Suprapubic skin (tissue), 3 donors: ENCODE results near the gene MIGA2.

ENCODE experiments used
- EP300 ChIP-seq: sonication (generic); formaldehyde crosslinking; IDR thresholded peaks from one replicate; pipeline ENCODE4 v1.6.1; 2017; ENCODE audit warnings: antibody characterized with exemption
- TF ChIP-seq, protein P1 (sequence below), 2 donors: fragments of 200-600 bp in 1 of 2; fragments of 450-650 bp in 1 of 2; sonication (generic) in 1 of 2; IDR thresholded peaks; one replicate each; pipeline ENCODE4 v1.5.1; 2016 to 2019; ENCODE audit warnings: antibody characterized with exemption in 2 of 2, mild to moderate bottlenecking in 1 of 2, moderate library complexity in 1 of 2

DNA sequence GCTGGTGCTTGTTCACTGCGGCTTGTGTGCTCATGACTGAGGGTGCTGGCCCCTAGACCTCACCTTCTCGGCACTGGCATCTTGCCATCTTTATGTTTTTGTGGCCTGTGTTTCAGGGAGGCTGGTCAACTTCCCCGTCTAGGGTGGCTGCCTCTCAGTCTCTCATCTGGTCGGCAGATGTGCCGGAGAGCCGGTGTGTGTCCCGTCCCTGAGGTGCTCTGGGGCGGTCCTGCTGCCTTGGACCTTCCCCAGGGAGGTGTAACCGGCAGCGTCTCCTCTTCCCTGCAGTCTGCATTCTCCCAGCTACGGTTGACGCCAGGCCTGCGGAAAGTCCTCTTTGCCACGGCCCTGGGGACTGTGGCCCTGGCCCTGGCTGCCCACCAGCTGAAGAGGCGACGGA, 5.6 kb downstream of the MIGA2 start:
- TF ChIP-seq, protein P1, sequence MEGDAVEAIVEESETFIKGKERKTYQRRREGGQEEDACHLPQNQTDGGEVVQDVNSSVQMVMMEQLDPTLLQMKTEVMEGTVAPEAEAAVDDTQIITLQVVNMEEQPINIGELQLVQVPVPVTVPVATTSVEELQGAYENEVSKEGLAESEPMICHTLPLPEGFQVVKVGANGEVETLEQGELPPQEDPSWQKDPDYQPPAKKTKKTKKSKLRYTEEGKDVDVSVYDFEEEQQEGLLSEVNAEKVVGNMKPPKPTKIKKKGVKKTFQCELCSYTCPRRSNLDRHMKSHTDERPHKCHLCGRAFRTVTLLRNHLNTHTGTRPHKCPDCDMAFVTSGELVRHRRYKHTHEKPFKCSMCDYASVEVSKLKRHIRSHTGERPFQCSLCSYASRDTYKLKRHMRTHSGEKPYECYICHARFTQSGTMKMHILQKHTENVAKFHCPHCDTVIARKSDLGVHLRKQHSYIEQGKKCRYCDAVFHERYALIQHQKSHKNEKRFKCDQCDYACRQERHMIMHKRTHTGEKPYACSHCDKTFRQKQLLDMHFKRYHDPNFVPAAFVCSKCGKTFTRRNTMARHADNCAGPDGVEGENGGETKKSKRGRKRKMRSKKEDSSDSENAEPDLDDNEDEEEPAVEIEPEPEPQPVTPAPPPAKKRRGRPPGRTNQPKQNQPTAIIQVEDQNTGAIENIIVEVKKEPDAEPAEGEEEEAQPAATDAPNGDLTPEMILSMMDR (IDR thresholded peaks at IDR 0.05): no peak
- TF ChIP-seq EP300: no peak
